Measurements from ENCODE around the gene CYTH2. TPM values are rescaled to one million over a fixed set of nuclear protein-coding genes. Genes with fewer than 3 reads are reported as not detected.
"Not testable (repeated sequence)": the region's sequence is repeated elsewhere in the genome, so short reads cannot be mapped to it uniquely, and the experiment has no call there.

The CYTH2 gene
- total RNA-seq, 4 donors from 2014 or later: 91.6 to 232 (median 139) TPM

- Histone ChIP-seq H3K27ac (no peak overlapping the region), H3K4me1 (peaks cover 7 to 9% of the 10 kb centered on the region in 2 donors), H3K36me3 (no peaks in the 10 kb centered on the region), H3K4me3 (replicated peaks in 1 of 3) (peak overlapping the region; percentile 58 to 88 (median 65)), H3K27me3 (no peaks in the 10 kb centered on the region), H3K9me3 (no peaks in the 10 kb centered on the region)
- intact Hi-C loops (cut with DNase I): no loop called here
- DNase-seq: peak; percentile 69 to 73
- TF ChIP-seq POLR2A (IDR thresholded peaks at IDR 0.05) (no peak), CTCF (IDR thresholded peaks at IDR 0.05) (no peak)
- 5 to 9% methylated on average over 22 to 26 of the region's 54 CpGs for WGBS, 2 donors
Measured at GRCh38 chr19:48513289-48514122, 44.3 kb downstream of the CYTH2 start.

GRCh38 chr19:48514123-48514458, 44.9 kb downstream of the CYTH2 start:
- TF ChIP-seq POLR2A (IDR thresholded peaks at IDR 0.05): no peak
- no peak for TF ChIP-seq CTCF (IDR thresholded peaks at IDR 0.05)
- Histone ChIP-seq H3K4me1 (peaks cover 7 to 9% of the 10 kb centered on the region in 2 donors), H3K27ac (no peak overlapping the region), H3K36me3 (no peaks in the 10 kb centered on the region), H3K4me3 (replicated peaks in 1 of 3) (no peak overlapping the region), H3K27me3 (no peaks in the 10 kb centered on the region), H3K9me3 (no peaks in the 10 kb centered on the region)
- DNase-seq: no peak
- intact Hi-C loops (cut with DNase I): no loop called here
- 34 to 38% methylated on average over 5 to 11 of the region's 11 CpGs for WGBS, 2 donors

- intact Hi-C loops (cut with DNase I): no loop called here
- 71 to 76% methylated on average over 8 of the region's 8 CpGs for WGBS, 2 donors
- Histone ChIP-seq H3K4me1 (peaks cover 0 to 4% of the 10 kb centered on the region in 2 donors), H3K27me3 (no peaks in the 10 kb centered on the region), H3K36me3 (no peaks in the 10 kb centered on the region), H3K9me3 (no peaks in the 10 kb centered on the region), H3K4me3 (replicated peaks in 1 of 3) (no peak overlapping the region), H3K27ac (no peak overlapping the region)
- TF ChIP-seq CTCF (IDR thresholded peaks at IDR 0.05) (no peak), POLR2A (IDR thresholded peaks at IDR 0.05) (no peak)
- no peak for DNase-seq
Measured at GRCh38 chr19:48516536-48516935, 47.4 kb downstream of the CYTH2 start.

GRCh38 chr19:48518207-48518606, 49.0 kb downstream of the CYTH2 start:
- no peak overlapping the region for H3K4me3 ChIP-seq (replicated peaks in 1 of 3)
- H3K27ac ChIP-seq: no peak overlapping the region
- WGBS, 2 donors: 86 to 96% methylated on average over 3 of the region's 3 CpGs
- DNase-seq: no peak
- no peaks in the 10 kb centered on the region for H3K27me3 ChIP-seq
- intact Hi-C loops (cut with DNase I): no loop called here
- no peaks in the 10 kb centered on the region for H3K36me3 ChIP-seq
- H3K4me1 ChIP-seq: peaks cover 0 to 2% of the 10 kb centered on the region in 2 donors
- H3K9me3 ChIP-seq: no peaks in the 10 kb centered on the region
- no peak for TF ChIP-seq CTCF (IDR thresholded peaks at IDR 0.05)
- no peak for TF ChIP-seq POLR2A (IDR thresholded peaks at IDR 0.05)

GRCh38 chr19:48519426-48519825, 50.3 kb downstream of the CYTH2 start:
- 87 to 90% methylated on average over 4 of the region's 4 CpGs for WGBS, 2 donors
- H3K36me3 ChIP-seq; H3K4me3 ChIP-seq (replicated peaks in 1 of 3); DNase-seq; H3K4me1 ChIP-seq; H3K27ac ChIP-seq; intact Hi-C loops (cut with DNase I); H3K9me3 ChIP-seq; H3K27me3 ChIP-seq: not testable (repeated sequence)
